Inflammatory macrophage (primary cell): ENCODE measurements around the gene TIMM44.
"Not testable (repeated sequence)": the region's sequence is repeated elsewhere in the genome, so short reads cannot be mapped to it uniquely, and the experiment has no call there.

Experiments used
- DNase-seq, 2 donors: peaks; one replicate each; pipeline ENCODE4 v3.0.0-alpha.2; 2020 to 2022

The TIMM44 gene

GRCh38 chr19:7924241-7924640 lies 19.2 kb downstream of the TIMM44 start:
- no peak for DNase-seq

- no peak for DNase-seq
These were observed 19.9 kb downstream of the TIMM44 start for GRCh38 chr19:7923295-7924191.

- DNase-seq = no peak
These were observed 20.6 kb downstream of the TIMM44 start for GRCh38 chr19:7922836-7923195.

- DNase-seq = no peak
These were observed 21.3 kb downstream of the TIMM44 start for GRCh38 chr19:7921967-7922835.

- DNase-seq = no peak
These were observed 22.0 kb downstream of the TIMM44 start for GRCh38 chr19:7921302-7921966.

GRCh38 chr19:7920519-7921301 lies 22.8 kb downstream of the TIMM44 start:
- peak; percentile 96 to 97 for DNase-seq

- DNase-seq = peak; percentile 89 to 94
These were observed 23.6 kb downstream of the TIMM44 start, which contains the start of gene SNAPC2 for GRCh38 chr19:7919610-7920518. SNAPC2 (plus strand) TSS chr19:7920338; CDS start chr19:7920367, 29 bp downstream.

- DNase-seq = no peak
These were observed 24.6 kb downstream of the TIMM44 start for GRCh38 chr19:7918615-7919421.

- DNase-seq = not testable (repeated sequence)
These were observed 25.3 kb downstream of the TIMM44 start for GRCh38 chr19:7918062-7918614.

- DNase-seq = peak; percentile 36 to 59
These were observed 26.0 kb downstream of the TIMM44 start for GRCh38 chr19:7917267-7918061.

- no peak for DNase-seq
These were observed 26.6 kb downstream of the TIMM44 start for GRCh38 chr19:7916955-7917266.

- peak; percentile 43 to 72 for DNase-seq
These were observed 27.1 kb downstream of the TIMM44 start for GRCh38 chr19:7916103-7916954.

- no peak for DNase-seq
These were observed 28.0 kb downstream of the TIMM44 start for GRCh38 chr19:7915250-7916102.

- DNase-seq = no peak
These were observed 28.8 kb downstream of the TIMM44 start, which contains the start of gene TGFBR3L for GRCh38 chr19:7914598-7915045. TGFBR3L (plus strand) TSS chr19:7914830.

GRCh38 chr19:7914099-7914498 lies 29.4 kb downstream of the TIMM44 start:
- DNase-seq = no peak

- DNase-seq = no peak
These were observed 29.8 kb downstream of the TIMM44 start for GRCh38 chr19:7913652-7914051.
